LNCaP clone FGC (cell line): ENCODE results near the gene PCDHGA1.

Source experiments
- DNase-seq: peaks from one replicate; pipeline ENCODE4 v3.0.0-alpha.2; 2011; ENCODE audit warnings: low read depth
- H3K4me3 ChIP-seq: 2 replicates; pipeline ENCODE4 v1.5.1; 2011; ENCODE audit warnings: mild to moderate bottlenecking, low read depth, low read length, control low read depth
- CTCF ChIP-seq: IDR thresholded peaks from 2 replicates; pipeline ENCODE4 v1.5.1; 2012; ENCODE audit warnings: mild to moderate bottlenecking; ENCODE audit not compliant: control insufficient read depth, insufficient read depth; ENCODE audit errors: extremely low read depth

PCDHGA1 gene

GRCh38 chr5:141492168-141492885 is 162.0 kb downstream of the PCDHGA1 start:
- H3K4me3 ChIP-seq = no peak overlapping the region
- no peak for TF ChIP-seq CTCF
- no peak for DNase-seq

- no peak for DNase-seq
- no peak overlapping the region for H3K4me3 ChIP-seq
- TF ChIP-seq CTCF = no peak
These were observed 163.4 kb downstream of the PCDHGA1 start for GRCh38 chr5:141493500-141494422.

GRCh38 chr5:141494761-141495452 is 164.6 kb downstream of the PCDHGA1 start:
- DNase-seq = no peak
- no peak for TF ChIP-seq CTCF
- H3K4me3 ChIP-seq = no peak overlapping the region

- no peak overlapping the region for H3K4me3 ChIP-seq
- TF ChIP-seq CTCF = no peak
These were observed 165.1 kb downstream of the PCDHGA1 start for GRCh38 chr5:141495453-141495811.

GRCh38 chr5:141496038-141496437 is 165.7 kb downstream of the PCDHGA1 start:
- TF ChIP-seq CTCF = no peak
- no peak overlapping the region for H3K4me3 ChIP-seq
- DNase-seq = no peak

More at GRCh38 chr5:141495453-141495811, 165.1 kb downstream of the PCDHGA1 start:
- DNase-seq = no peak

- no peak for TF ChIP-seq CTCF
- DNase-seq = no peak
- H3K4me3 ChIP-seq = no peak overlapping the region
These were observed 171.4 kb downstream of the PCDHGA1 start for GRCh38 chr5:141501761-141502160.
